Spleen (tissue), 7 donors: ENCODE measurements around the gene FLNB.

ENCODE experiments used
- POLR2A ChIP-seq, 3 donors: fragments of 450-650 bp; IDR thresholded peaks; one replicate each; pipeline ENCODE4 v1.5.1; 2017; ENCODE audit warnings: antibody characterized with exemption in 3 of 3, mild to moderate bottlenecking in 1 of 3
- POLR2AphosphoS5 ChIP-seq, 3 donors: sonication (generic); formaldehyde crosslinking; IDR thresholded peaks; one replicate each; pipeline ENCODE4 v1.5.1; 2017; ENCODE audit warnings: antibody characterized with exemption in 3 of 3
- TF ChIP-seq, protein P1 (sequence below), 11 experiments: fragments of 200-600 bp in 7 of 11; fragments of 450-650 bp in 4 of 11; sonication (generic) in 4 of 11; IDR thresholded peaks in 8 of 11; conservative IDR thresholded peaks in 3 of 11; 1 replicate in 7 of 11; 2 replicates in 4 of 11; pipeline versions ENCODE4 v1.4.0 to v1.8.0; 2016 to 2021; ENCODE audit warnings: antibody characterized with exemption in 11 of 11, inconsistent platforms in 4 of 11, mild to moderate bottlenecking in 1 of 11
- donor health status: DM: no; HTN: no; CAD: no; lungs with moderate emphysema.
- donor health status: DM: no; HTN: no; CAD: no.
- donor health status: DM: no; HTN: no; CAD: no.

DNA sequence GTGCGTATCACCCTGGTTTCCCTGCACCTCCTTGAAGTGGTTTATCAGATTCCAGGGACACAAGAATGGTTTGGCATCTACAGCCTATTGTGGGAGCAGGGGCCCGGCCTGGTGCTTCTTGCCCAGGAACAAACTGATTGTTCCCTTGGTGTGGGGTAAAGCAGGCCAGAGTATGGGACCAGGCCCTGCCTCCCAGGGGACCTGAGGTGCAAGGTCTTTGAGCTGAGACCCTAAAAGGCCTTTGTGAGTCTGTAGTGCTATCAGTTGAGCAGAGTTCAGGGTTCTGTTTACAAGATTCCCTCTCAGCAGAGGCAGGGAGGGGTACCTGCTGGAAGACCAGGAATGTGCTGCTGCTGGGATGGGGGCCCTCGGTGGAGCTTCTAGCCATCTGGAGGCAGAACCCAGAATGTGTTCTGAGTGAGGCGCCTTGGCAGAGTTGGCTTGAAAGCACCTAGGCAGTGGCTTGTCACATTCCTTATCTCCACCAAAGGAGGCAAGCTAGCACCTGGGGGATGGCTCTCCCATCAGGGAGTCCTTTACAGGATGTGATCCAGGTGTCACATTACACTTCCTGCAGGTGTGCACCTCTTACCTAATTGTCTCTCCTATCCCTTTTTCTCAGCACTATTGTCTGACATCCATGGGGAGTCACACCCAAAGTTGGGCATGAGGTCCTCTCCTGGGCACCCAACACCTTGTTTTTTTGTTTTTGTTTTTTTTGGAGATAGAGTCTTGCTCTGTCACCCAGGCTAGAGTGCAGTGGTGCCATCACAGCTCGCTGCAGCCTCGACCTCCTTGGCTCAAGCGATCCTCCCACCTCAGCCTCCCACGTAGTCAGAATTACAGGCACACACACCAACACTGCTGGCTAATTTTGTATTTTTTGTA is 13.1 kb downstream of the FLNB start:
- no peak for TF ChIP-seq POLR2AphosphoS5 (IDR thresholded peaks at IDR 0.05)
- no peak for TF ChIP-seq POLR2A (IDR thresholded peaks at IDR 0.05)
- TF ChIP-seq, protein P1, sequence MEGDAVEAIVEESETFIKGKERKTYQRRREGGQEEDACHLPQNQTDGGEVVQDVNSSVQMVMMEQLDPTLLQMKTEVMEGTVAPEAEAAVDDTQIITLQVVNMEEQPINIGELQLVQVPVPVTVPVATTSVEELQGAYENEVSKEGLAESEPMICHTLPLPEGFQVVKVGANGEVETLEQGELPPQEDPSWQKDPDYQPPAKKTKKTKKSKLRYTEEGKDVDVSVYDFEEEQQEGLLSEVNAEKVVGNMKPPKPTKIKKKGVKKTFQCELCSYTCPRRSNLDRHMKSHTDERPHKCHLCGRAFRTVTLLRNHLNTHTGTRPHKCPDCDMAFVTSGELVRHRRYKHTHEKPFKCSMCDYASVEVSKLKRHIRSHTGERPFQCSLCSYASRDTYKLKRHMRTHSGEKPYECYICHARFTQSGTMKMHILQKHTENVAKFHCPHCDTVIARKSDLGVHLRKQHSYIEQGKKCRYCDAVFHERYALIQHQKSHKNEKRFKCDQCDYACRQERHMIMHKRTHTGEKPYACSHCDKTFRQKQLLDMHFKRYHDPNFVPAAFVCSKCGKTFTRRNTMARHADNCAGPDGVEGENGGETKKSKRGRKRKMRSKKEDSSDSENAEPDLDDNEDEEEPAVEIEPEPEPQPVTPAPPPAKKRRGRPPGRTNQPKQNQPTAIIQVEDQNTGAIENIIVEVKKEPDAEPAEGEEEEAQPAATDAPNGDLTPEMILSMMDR (IDR thresholded peaks at IDR 0.05 in 8 of 11, conservative IDR thresholded peaks at IDR 0.05 in 3 of 11), result no peak
